GM21576 (cell line): ENCODE measurements around the gene CARHSP1.
"Not testable (repeated sequence)": the region's sequence is repeated elsewhere in the genome, so short reads cannot be mapped to it uniquely, and the experiment has no call there.

ENCODE experiments used
- ATAC-seq: cut with Tn5 transposase; IDR thresholded peaks from one replicate; pipeline ENCODE4 v1.9.1; 2021; ENCODE audit warnings: mild to moderate bottlenecking, moderate library complexity; ENCODE audit not compliant: unreplicated experiment

Gene CARHSP1

GRCh38 chr16:8836797-8837196 lies 32.0 kb downstream of the CARHSP1 start:
- not testable (repeated sequence) for ATAC-seq

GRCh38 chr16:8832717-8833105 lies 36.1 kb downstream of the CARHSP1 start:
- no peak for ATAC-seq

DNA sequence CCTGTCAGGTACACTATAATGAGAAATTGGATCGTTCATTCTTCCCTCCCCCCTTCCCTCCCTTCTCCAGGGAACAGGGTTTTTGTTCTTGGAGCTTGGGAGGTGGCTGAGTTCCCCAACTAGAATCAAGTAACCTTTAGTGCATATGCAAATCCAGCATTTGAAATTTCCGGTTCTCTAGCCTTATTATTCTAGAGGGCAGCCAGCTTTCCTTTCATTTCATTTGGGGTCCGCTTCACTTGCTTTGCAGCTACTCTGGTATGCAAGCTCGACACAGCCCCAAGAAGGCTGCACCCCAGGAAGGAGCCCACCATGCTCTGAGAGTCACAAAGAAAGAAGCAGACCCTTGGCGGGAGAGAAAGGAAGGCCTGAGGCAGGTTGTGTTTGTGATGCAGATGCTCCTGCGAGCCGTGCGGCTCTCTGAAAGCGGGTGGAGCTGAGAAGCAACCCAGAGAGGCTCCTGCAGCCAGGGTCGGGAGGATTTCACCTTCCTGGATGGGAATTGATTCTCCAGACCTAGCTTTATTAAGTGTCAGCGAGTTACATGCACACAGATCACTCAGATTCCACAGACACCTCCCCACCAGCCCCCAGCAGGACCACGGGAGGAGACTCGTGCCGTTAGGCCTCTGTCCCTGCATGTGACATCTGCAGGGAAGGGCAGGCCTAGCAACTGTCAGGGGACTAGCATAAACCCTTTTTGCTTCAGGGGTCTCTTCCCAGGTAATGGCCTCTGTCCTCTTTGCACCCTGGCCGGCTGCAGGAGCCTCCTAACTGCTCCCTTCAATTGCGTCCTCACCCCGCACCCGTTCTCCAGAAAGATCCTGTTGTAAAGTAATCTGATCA lies 36.7 kb downstream of the CARHSP1 start:
- ATAC-seq: no peak

GRCh38 chr16:8831450-8831849 lies 37.4 kb downstream of the CARHSP1 start:
- ATAC-seq: no peak

GRCh38 chr16:8828541-8829165 lies 40.2 kb downstream of the CARHSP1 start:
- no peak for ATAC-seq

DNA sequence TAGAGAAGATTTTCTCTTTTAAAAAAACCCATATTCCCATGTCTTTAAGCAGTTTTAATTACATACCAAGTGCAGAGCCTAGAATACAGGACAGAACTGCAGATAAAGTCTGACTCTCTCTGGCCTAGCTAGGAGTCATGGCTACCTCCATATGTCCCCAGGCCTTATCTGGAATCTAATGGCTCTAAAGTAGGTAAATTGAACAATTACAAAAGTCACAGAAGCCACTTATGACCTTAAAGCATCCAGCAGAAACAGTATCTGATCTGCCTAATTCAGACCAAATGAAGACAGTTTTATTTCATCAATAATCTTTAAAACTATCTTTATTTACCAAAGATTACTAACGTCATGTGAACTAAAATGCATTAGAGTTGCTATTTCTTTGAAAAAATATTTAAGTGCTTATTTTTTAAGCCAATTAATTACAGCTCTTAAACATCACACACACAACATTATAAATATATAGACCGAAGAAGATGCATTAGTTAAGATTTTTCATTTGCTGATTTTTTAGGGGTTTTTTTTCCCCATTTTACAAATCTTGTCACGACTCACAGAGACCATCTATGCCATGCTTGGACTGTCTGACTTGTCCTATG lies 42.4 kb downstream of the CARHSP1 start:
- no peak for ATAC-seq

- ATAC-seq: no peak
Observed at GRCh38 chr16:8822403-8822802, 46.4 kb downstream of the CARHSP1 start.

DNA sequence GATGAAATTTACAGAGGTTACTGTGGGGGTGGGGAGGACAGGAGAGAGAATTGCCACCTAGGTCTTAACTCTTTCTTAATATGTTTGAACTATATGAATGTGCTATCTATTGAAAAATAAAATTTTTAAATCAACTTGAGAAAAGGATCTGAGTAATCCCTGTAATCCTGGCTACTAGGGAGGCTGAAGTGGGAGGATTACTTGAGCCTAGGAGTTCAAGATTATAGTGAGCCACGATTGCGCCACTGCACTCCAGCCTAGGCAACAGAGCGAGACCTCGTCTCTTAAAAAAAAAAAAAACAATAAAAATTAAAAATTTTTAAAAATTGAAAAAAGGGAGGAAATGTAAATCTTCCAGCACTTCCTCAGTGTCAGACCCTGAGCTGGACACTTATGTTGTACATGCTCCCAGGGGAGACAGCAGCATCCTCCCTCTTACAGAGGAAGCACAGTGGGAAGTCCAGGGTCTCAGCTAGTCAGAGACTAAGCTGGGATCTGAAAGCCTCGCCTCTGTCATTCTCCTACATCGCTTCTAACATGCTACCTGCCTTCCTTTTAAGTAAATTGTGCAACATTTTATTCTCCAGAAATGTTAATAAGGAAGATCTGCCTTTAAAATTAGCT lies 49.3 kb downstream of the CARHSP1 start:
- no peak for ATAC-seq

- ATAC-seq: no peak
Observed at GRCh38 chr16:8818504-8819270, 50.1 kb downstream of the CARHSP1 start.

- no peak for ATAC-seq
Observed at GRCh38 chr16:8816967-8817655, 51.7 kb downstream of the CARHSP1 start.

DNA sequence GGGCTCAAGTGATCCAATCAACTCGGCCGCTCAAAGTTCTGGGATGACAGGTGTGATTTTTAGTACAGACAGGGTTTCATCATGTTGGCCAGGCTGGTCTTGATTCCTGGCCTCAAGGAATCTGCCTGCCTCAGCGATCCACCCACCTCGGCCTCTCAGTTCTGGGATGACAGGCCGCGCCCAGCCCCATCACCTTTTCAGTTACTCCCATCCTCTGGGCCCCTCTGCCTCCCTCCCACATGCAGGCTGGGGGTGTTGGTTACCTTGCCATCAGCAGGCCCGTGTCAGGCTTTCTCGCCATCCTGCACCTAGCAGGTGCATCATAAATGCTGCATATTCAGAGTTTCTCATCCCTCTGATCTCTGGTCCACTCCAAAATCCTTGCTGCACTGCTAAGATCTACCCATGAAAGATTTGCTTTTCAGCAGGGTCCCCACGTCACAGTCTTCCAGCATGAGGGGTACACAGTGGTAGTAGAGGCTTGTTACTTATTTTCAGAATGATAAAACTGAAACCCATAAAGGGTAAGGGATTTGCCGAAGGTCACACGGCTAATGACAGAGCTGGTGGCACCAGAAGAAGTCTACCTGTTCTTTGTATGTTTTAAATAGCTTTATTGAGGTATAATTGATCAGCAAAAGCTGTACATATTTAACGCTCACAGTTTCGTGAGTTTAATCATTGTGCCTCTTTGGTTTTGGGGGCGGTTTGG lies 54.6 kb downstream of the CARHSP1 start:
- ATAC-seq: no peak

DNA sequence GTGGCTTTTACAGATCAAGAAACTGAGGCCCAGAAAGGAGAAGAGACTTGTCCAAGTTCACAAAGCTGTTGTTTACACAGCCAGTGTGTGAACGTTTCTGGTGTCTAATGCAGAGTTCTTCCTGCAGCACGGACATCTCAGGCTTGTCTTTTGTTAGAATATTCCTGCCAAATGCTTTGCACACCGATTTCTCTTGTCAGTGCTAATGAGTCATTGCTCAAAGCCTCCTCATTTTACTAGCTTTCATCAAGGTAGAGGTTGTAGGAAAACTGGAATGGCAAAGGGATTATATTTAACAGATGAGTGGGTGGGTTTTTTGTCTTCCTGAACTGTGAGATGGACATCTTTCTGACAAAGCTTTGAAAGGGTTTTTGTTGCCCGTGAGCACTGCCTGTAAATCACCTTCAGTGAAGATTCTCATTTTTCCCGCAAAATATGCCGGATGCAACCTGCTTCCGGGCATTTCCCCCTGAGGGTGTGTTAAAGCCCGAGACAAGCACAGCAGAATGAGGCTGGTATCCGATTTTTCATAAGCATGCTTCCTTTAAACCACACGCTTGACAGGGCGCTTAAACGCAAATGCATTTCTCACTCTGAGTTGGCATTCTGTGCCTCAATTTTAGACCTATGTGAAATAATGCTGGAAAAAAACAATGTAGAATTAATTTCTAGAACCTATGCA lies 56.5 kb downstream of the CARHSP1 start:
- ATAC-seq: no peak

DNA sequence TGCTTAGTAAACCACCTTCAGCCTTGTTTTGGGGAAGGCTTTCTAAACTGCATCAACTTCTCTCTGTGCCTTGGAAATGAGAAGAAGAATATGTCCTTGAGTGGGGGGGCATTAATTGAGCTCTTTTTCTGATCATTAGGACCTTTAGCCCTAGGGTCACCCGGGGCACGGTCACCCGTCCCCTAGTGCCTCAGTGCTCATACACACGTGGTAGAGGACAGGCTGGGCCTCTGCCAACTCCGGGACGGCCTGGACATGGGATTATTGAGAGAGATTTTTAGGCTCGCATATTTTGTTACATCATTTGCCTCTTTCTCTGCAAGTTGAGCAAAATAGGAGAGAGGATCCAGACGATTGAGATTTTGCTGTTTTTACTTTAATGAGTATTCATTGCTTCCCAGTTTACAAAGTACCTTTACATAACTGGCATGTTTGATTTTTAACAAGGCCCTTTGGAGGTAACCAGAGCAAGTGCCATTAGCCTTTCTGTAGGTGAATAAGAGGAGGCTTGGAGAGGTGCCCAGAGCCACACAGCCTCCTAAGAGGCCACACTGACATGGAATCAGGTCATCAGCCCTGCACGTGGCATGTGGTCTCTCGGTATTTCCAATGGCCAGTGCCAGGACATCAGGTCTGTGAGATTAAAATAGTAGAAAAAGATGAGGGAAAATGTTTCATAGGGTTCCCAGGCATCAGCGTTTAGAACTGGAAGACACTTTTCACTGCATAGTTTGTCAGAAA lies 60.0 kb downstream of the CARHSP1 start:
- ATAC-seq: no peak

DNA sequence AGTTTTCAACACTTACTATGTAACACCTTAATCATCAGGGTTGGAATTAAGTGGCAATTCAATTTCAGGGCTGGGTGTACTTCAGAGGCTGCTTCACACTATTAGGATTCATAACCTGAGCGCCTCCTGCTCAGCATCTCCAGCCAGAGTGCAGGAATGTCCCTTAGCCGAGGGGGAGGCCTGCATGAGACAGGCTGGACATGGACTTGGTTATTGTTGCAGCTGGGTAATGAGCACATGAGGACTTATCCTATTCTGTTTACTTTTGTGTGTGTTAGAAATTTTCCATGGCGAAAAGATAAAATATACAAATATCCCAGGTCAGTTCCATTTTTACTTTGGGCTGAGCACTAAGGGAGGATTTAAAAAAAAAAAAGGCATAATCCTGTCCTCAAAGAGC lies 60.8 kb downstream of the CARHSP1 start:
- no peak for ATAC-seq

DNA sequence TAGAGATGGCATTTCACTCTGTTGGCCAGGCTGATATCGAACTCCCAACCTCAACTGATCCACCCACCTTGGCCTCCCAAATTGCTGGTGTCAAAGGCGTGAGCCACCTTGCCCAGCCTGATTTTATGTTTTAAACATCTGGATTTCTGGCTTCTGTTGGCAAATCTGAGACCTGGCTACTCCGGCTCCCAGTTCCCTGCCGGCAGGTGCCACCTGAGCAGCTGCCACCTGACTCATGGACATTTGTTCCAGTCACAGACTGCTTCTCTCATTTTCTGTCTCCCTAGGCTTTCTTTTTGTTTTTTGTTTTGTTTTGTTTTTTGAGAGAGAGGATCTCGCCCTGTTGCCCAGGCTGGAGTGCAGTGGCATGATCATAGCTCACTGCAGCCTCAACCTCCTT lies 61.6 kb downstream of the CARHSP1 start:
- no peak for ATAC-seq

GRCh38 chr16:8806272-8806983 lies 62.4 kb downstream of the CARHSP1 start:
- ATAC-seq: no peak

DNA sequence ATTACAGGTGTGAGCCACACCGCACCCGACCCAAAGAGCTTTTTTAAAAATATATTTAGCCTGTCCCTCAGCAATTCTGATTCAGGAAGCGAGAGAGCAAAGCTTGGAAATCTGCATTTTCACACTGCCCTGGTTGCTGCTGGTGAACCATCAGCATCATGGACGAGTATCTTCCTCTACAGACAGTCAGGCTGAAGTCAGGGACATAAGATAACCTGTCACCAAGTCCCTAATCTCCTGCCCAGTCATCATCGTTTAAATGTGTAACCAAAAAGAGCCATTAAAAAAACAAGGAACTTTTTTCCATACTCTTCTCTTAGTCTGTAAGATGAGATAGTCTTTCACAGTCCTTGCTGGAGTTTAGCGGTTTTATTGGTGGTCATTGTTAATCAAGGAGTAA lies 64.5 kb downstream of the CARHSP1 start:
- no peak for ATAC-seq

DNA sequence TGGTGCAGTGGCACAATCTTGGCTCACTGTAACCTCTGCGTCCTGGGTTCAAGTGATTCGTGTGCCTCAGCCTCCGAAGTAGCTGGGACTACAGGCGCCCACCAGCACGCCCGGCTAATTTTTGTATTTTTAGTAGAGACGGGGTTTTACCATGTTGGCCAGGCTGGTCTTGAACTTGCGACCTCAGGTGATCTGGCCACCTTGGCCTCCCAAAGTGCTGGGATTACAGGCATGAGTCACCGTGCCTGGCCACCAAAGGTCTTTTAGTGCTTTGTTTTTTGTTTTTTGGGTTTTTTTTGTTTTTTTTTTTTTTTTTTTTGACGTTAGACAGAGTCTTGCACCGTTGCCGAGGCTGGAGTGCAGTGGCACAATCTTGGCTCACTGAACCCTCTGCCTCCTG lies 65.1 kb downstream of the CARHSP1 start:
- ATAC-seq: not testable (repeated sequence)
